ENCODE results near the gene OR2F1. TPM values are rescaled to one million over a fixed set of nuclear protein-coding genes. Genes with fewer than 3 reads are reported as not detected.

OR2F1 gene
- total and polyA plus RNA-seq, 10 of the 15 experiments (the other 5 are each of a cell fraction or from before 2014, with no cell fraction given) = not detected

DNA sequence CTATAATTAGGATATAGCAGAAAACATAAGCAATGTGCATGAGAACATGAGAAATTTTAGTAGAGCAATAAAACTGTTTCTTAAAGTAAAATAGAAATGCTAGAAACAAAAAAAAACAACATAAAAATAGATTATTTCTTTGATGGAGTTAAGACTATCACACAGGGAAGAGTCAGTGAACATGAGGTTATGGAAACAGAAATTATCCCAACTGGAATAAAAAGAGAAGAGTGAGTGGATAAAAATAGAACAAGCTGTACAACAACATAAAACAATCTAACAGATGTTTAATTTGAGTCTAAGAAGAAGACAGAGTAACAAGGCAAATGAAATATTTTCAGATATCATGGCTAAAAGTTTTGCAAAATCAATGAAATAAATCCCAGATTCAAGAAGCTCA is 38.0 kb downstream of the OR2F1 start (continued):
- TF ChIP-seq, protein P1, sequence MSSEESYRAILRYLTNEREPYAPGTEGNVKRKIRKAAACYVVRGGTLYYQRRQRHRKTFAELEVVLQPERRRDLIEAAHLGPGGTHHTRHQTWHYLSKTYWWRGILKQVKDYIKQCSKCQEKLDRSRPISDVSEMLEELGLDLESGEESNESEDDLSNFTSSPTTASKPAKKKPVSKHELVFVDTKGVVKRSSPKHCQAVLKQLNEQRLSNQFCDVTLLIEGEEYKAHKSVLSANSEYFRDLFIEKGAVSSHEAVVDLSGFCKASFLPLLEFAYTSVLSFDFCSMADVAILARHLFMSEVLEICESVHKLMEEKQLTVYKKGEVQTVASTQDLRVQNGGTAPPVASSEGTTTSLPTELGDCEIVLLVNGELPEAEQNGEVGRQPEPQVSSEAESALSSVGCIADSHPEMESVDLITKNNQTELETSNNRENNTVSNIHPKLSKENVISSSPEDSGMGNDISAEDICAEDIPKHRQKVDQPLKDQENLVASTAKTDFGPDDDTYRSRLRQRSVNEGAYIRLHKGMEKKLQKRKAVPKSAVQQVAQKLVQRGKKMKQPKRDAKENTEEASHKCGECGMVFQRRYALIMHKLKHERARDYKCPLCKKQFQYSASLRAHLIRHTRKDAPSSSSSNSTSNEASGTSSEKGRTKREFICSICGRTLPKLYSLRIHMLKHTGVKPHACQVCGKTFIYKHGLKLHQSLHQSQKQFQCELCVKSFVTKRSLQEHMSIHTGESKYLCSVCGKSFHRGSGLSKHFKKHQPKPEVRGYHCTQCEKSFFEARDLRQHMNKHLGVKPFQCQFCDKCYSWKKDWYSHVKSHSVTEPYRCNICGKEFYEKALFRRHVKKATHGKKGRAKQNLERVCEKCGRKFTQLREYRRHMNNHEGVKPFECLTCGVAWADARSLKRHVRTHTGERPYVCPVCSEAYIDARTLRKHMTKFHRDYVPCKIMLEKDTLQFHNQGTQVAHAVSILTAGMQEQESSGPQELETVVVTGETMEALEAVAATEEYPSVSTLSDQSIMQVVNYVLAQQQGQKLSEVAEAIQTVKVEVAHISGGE (CRISPR knock-in tag; IDR thresholded peaks at IDR 0.05) = no peak
- TF ChIP-seq HDGF (IDR thresholded peaks at IDR 0.05) = no peak
- no peak for TF ChIP-seq SMAD1 (IDR thresholded peaks at IDR 0.05; ENCODE audit: low read depth, partially characterized antibody)
- no peak for TF ChIP-seq POLR2A (IDR thresholded peaks at IDR 0.05; ENCODE audit: low read depth, low read length)
- TF ChIP-seq ZBED1 (IDR thresholded peaks at IDR 0.05; ENCODE audit: borderline replicate concordance) = no peak
- no peak for TF ChIP-seq IRF5 (IDR thresholded peaks at IDR 0.05; ENCODE audit: borderline replicate concordance)
- no peak for TF ChIP-seq NR2C2 (IDR thresholded peaks at IDR 0.05; ENCODE audit: borderline replicate concordance, control insufficient read depth, insufficient read length, low read depth)
- TF ChIP-seq EZH2 (IDR thresholded peaks at IDR 0.05; ENCODE audit: borderline replicate concordance, control insufficient read depth, low read depth, low read length) = no peak
- TF ChIP-seq TAF1 (IDR thresholded peaks at IDR 0.05; ENCODE audit: borderline replicate concordance, low read depth, low read length) = no peak
- TF ChIP-seq SPI1 (IDR thresholded peaks at IDR 0.05; ENCODE audit: borderline replicate concordance, insufficient read depth, low read depth, low read length) = no peak
